H9 (cell line): Measurements from ENCODE around the gene VSX1. TPM values are rescaled to one million over a fixed set of nuclear protein-coding genes. Genes with fewer than 3 reads are reported as not detected.

Experiments
- DNase-seq: peaks from one replicate; pipeline ENCODE4 v3.0.0-alpha.2; 2017
- H2AFZ ChIP-seq: one replicate; pipeline ENCODE4 v1.6.1; 2013; ENCODE audit warnings: mild to moderate bottlenecking, low read length, control low read depth, moderate library complexity
- H2AK5ac ChIP-seq: 2 replicates; pipeline ENCODE4 v1.6.1; 2013; ENCODE audit warnings: low read length, control low read depth, mixed read lengths; ENCODE audit not compliant: insufficient read length
- H2BK120ac ChIP-seq: one replicate; pipeline ENCODE4 v1.6.1; 2013; ENCODE audit warnings: low read depth, mild to moderate bottlenecking, low read length, control low read depth, inconsistent platforms; ENCODE audit not compliant: poor library complexity, severe bottlenecking
- H2BK12ac ChIP-seq: 2 replicates; pipeline ENCODE4 v1.6.1; 2013; ENCODE audit warnings: low read length, control low read depth, mixed read lengths, low read depth; ENCODE audit not compliant: insufficient read length
- H2BK15ac ChIP-seq: 2 replicates; pipeline ENCODE4 v1.6.1; 2013; ENCODE audit warnings: low read depth, low read length, control low read depth
- H2BK20ac ChIP-seq: one replicate; pipeline ENCODE4 v1.6.1; 2013; ENCODE audit warnings: low read depth, mild to moderate bottlenecking, low read length, control low read depth, inconsistent platforms; ENCODE audit not compliant: poor library complexity, severe bottlenecking
- H2BK5ac ChIP-seq: 2 replicates; pipeline ENCODE4 v1.6.1; 2013; ENCODE audit warnings: low read length, control low read depth, mixed read lengths; ENCODE audit not compliant: insufficient read length
- H3K14ac ChIP-seq: 2 replicates; pipeline ENCODE4 v1.6.1; 2013; ENCODE audit warnings: low read length, control low read depth; ENCODE audit not compliant: insufficient read depth
- H3K18ac ChIP-seq: 2 replicates; pipeline ENCODE4 v1.6.1; 2013; ENCODE audit warnings: low read depth, mild to moderate bottlenecking, mixed read lengths, low read length, control low read depth; ENCODE audit not compliant: insufficient read length
- H3K23ac ChIP-seq: 2 replicates; pipeline ENCODE4 v1.6.1; 2013; ENCODE audit warnings: low read length, control low read depth, mixed read lengths, low read depth; ENCODE audit not compliant: insufficient read length
- H3K23me2 ChIP-seq: 2 replicates; pipeline ENCODE4 v1.6.1; 2013; ENCODE audit warnings: low read depth, mild to moderate bottlenecking, mixed read lengths, low read length, control low read depth; ENCODE audit not compliant: insufficient read length, poor library complexity, severe bottlenecking
- H3K27ac ChIP-seq: 2 replicates; pipeline ENCODE4 v1.5.1; 2013; ENCODE audit warnings: low read length, control low read depth, mixed read lengths, low read depth; ENCODE audit not compliant: insufficient read length
- H3K27me3 ChIP-seq: 2 replicates; pipeline ENCODE4 v1.6.1; 2013; ENCODE audit warnings: low read length, control low read depth, inconsistent platforms; ENCODE audit not compliant: insufficient read depth
- H3K4ac ChIP-seq: 2 replicates; pipeline ENCODE4 v1.6.1; 2013; ENCODE audit warnings: low read depth, mild to moderate bottlenecking, control low read depth, inconsistent platforms, low read length, moderate library complexity
- H3K4me1 ChIP-seq: 2 replicates; pipeline ENCODE4 v1.6.1; 2013; ENCODE audit warnings: low read length, control low read depth, inconsistent platforms; ENCODE audit not compliant: insufficient read depth
- H3K4me2 ChIP-seq: 2 replicates; pipeline ENCODE4 v1.6.1; 2013; ENCODE audit warnings: low read length, control low read depth, mixed read lengths; ENCODE audit not compliant: insufficient read length, insufficient read depth
- H3K56ac ChIP-seq: 2 replicates; pipeline ENCODE4 v1.6.1; 2013; ENCODE audit warnings: low read depth, mild to moderate bottlenecking, mixed read lengths, low read length, control low read depth; ENCODE audit not compliant: insufficient read length
- H3K79me1 ChIP-seq: 2 replicates; pipeline ENCODE4 v1.6.1; 2013; ENCODE audit warnings: low read depth, mild to moderate bottlenecking, moderate library complexity, low read length, control low read depth, inconsistent platforms; ENCODE audit not compliant: insufficient read depth, poor library complexity, severe bottlenecking
- H3K79me2 ChIP-seq: 2 replicates; pipeline ENCODE4 v1.6.1; 2013; ENCODE audit warnings: low read length, control low read depth, inconsistent platforms; ENCODE audit not compliant: insufficient read depth
- H3K9ac ChIP-seq: 2 replicates; pipeline ENCODE4 v1.6.1; 2013; ENCODE audit warnings: low read length, control low read depth, mixed read lengths; ENCODE audit not compliant: insufficient read length; ENCODE audit errors: extremely low read depth
- H3K9me3 ChIP-seq: one replicate; pipeline ENCODE4 v1.6.1; 2013; ENCODE audit warnings: low read depth, low read length, inconsistent platforms; ENCODE audit not compliant: control insufficient read depth
- H3T11ph ChIP-seq: one replicate; pipeline ENCODE4 v1.6.1; 2013; ENCODE audit warnings: mild to moderate bottlenecking, low read length, control low read depth, inconsistent platforms
- H4K20me1 ChIP-seq: one replicate; pipeline ENCODE4 v1.6.1; 2013; ENCODE audit not compliant: control insufficient read depth, insufficient read length, insufficient read depth
- H4K5ac ChIP-seq: 2 replicates; pipeline ENCODE4 v1.6.1; 2013; ENCODE audit warnings: low read depth, mild to moderate bottlenecking, mixed read lengths, low read length, control low read depth; ENCODE audit not compliant: insufficient read length
- H4K8ac ChIP-seq: replicated peaks from 2 replicates; pipeline ENCODE4 v1.6.1; 2013; ENCODE audit warnings: low read length, control low read depth, mixed read lengths, low read depth; ENCODE audit not compliant: insufficient read length
- H4K91ac ChIP-seq: 2 replicates; pipeline ENCODE4 v1.6.1; 2013; ENCODE audit warnings: low read depth, mild to moderate bottlenecking, moderate library complexity, mixed read lengths, low read length, control low read depth; ENCODE audit not compliant: insufficient read length
- H3K27ac Mint-ChIP-seq, 3 experiments: 2 replicates in 2 of 3; 3 replicates in 1 of 3; pipeline ENCODE4 v1.8.0; 2020 to 2021; ENCODE audit warnings: mixed read lengths in 3 of 3, mild to moderate bottlenecking in 1 of 3, moderate library complexity in 1 of 3
- H3K27me3 Mint-ChIP-seq: 2 replicates; pipeline ENCODE4 v1.8.0; 2021; ENCODE audit warnings: low read depth, mild to moderate bottlenecking, moderate library complexity, mixed read lengths
- H3K36me3 Mint-ChIP-seq, 3 experiments: 2 replicates in 2 of 3; 3 replicates in 1 of 3; pipeline ENCODE4 v1.8.0; 2020 to 2021; ENCODE audit warnings: low read depth in 3 of 3, mixed read lengths in 3 of 3; ENCODE audit not compliant: insufficient read depth in 1 of 3
- H3K4me1 Mint-ChIP-seq, 2 experiments: 2 replicates each; pipeline ENCODE4 v1.8.0; 2020; ENCODE audit warnings: mixed read lengths in 2 of 2
- H3K4me3 Mint-ChIP-seq, 2 experiments: 2 replicates in 1 of 2; 3 replicates in 1 of 2; pipeline ENCODE4 v1.8.0; 2020 to 2021; ENCODE audit warnings: mild to moderate bottlenecking in 2 of 2, mixed read lengths in 2 of 2, moderate library complexity in 1 of 2
- H3K9me3 Mint-ChIP-seq, 2 experiments: 2 replicates in 1 of 2; 3 replicates in 1 of 2; pipeline ENCODE4 v1.8.0; 2020; ENCODE audit warnings: mild to moderate bottlenecking in 2 of 2, mixed read lengths in 2 of 2, moderate library complexity in 1 of 2
- WGBS: extraction: QIAGEN DNeasy Blood & Tissue Kit; methylation state at CpG from one replicate; pipeline ENCODE4 v1.1.7; 2013; ENCODE audit warnings: missing lambda C conversion rate, low lambda C conversion rate, mixed read lengths; ENCODE audit not compliant: insufficient read length; ENCODE audit errors: extremely low coverage; 5-methylcytosine and 5-hydroxymethylcytosine counted together
- total RNA-seq: library from RNA; stranded (reverse); gene quantifications from 2 replicates; pipeline ENCODE4 v1.2.1, GENCODE V29; 2021
- TF ChIP-seq, protein P1 (sequence below): fragments of 200-600 bp; sonication (generic); conservative IDR thresholded peaks from 3 replicates; pipeline ENCODE4 v1.8.0; 2021; ENCODE audit warnings: antibody characterized with exemption, mild to moderate bottlenecking

Gene VSX1
- total RNA-seq, 1 experiment from 2014 or later: not detected

DNA sequence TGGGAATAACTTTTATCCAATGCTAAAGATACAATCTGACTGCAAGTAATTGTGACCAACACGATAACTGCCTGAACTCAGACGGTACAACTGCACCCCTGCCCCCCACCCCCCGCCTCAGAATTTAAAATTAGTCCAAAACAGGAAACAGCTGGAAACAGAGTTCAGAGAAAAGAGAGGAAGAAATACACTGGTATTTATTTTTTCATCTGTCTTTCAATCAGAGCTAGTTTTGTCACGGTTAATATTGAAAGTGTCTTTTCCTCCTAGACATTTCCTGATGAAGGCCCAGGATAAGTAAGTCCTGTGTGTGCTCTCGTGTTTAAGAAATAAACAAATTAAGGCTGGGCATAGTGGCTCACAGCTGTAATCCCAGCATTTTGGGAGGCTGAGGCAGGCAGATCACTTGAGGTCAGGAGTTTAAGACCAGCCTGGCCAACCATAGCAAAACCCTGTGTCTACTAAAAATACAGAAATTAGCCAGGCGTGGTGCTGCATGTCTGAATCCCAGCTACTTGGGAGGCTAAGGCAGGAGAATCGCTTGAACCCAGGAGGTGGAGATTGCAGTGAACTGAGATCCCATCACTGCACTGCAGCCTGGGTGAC, 45.5 kb downstream of the VSX1 start:
- Histone ChIP-seq H3K27ac (no peak overlapping the region), H3K9ac (no peak overlapping the region), H3K56ac (no peak overlapping the region), H3K4me1 (peaks cover 2% of the 10 kb centered on the region; the same call in 1 of the 2 replicates), H3K4ac (no peak overlapping the region), H3K4me2 (no peak overlapping the region), H4K20me1 (no peaks in the 10 kb centered on the region), H3T11ph (no peak overlapping the region), H3K27me3 (no peaks in the 10 kb centered on the region), H4K8ac (no peak overlapping the region), H2AFZ (no peak overlapping the region), H3K23me2 (no peaks in the 10 kb centered on the region), H2AK5ac (no peak overlapping the region), H3K18ac (no peak overlapping the region), H2BK20ac (no peak overlapping the region), H3K9me3 (no peaks in the 10 kb centered on the region), H2BK15ac (no peak overlapping the region), H3K79me1 (no peaks in the 10 kb centered on the region), H4K91ac (no peak overlapping the region), H2BK120ac (no peak overlapping the region), H2BK5ac (no peak overlapping the region), H3K14ac (no peak overlapping the region), H3K23ac (no peak overlapping the region), H3K79me2 (no peaks in the 10 kb centered on the region), H2BK12ac (no peak overlapping the region), H4K5ac (no peak overlapping the region)
- Mint-ChIP-seq H3K9me3 (no peaks in the 10 kb centered on the region), H3K36me3 (peaks cover 0 to 2% (median 0%) of the 10 kb centered on the region in 3 experiments; a peak in 1 of 7 replicates), H3K27me3 (peaks cover 19% of the 10 kb centered on the region), H3K27ac (no peak overlapping the region), H3K4me3 (no peak overlapping the region), H3K4me1 (peaks cover 16% of the 10 kb centered on the region in 2 experiments)
- no peak for DNase-seq
- no CpG with 5 or more reads among the region's 7 CpGs for WGBS
- TF ChIP-seq, protein P1, sequence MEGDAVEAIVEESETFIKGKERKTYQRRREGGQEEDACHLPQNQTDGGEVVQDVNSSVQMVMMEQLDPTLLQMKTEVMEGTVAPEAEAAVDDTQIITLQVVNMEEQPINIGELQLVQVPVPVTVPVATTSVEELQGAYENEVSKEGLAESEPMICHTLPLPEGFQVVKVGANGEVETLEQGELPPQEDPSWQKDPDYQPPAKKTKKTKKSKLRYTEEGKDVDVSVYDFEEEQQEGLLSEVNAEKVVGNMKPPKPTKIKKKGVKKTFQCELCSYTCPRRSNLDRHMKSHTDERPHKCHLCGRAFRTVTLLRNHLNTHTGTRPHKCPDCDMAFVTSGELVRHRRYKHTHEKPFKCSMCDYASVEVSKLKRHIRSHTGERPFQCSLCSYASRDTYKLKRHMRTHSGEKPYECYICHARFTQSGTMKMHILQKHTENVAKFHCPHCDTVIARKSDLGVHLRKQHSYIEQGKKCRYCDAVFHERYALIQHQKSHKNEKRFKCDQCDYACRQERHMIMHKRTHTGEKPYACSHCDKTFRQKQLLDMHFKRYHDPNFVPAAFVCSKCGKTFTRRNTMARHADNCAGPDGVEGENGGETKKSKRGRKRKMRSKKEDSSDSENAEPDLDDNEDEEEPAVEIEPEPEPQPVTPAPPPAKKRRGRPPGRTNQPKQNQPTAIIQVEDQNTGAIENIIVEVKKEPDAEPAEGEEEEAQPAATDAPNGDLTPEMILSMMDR: no peak
